Stimulated activated CD4-positive, alpha-beta T cell treated with anti-CD3 and anti-CD28 coated beads, TNF-alpha, amount 100 ng/mL, for 4 hours (primary cell): ENCODE results near the gene WNT11.

Experiments
- DNase-seq, 3 experiments: peaks; one replicate each; pipeline ENCODE4 v3.0.0-alpha.2; 2020; ENCODE audit warnings: low read depth in 3 of 3

WNT11 gene

GRCh38 chr11:76218449-76219178 lies 12.3 kb upstream of the WNT11 start:
- no peak for DNase-seq

DNA sequence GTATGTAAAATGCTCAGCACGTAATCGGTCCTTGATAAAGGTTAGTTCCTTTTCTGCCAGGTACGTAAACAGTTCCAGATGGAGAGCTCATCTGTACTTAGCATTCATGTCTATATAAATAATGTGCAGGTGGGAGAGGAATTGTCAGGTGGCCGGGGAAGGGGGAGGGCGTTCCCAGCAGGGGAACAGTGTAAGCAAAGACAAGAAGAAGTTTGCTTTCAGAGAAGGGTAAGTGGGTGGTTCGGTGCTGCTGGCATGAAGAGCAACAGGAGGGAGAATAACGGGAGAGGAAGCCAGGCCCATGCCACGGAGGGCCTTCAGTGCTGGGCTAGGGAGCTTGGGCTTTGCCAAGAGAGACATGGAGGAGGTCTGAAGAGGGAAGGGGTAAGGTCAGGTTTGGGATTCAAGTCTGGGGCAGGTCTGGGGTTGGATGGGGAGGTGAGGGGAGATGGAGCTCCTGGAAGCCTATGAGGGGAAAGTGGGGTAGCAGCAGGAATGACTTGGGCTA lies 11.4 kb upstream of the WNT11 start:
- no peak for DNase-seq

GRCh38 chr11:76216536-76217325 lies 10.4 kb upstream of the WNT11 start:
- no peak for DNase-seq

DNA sequence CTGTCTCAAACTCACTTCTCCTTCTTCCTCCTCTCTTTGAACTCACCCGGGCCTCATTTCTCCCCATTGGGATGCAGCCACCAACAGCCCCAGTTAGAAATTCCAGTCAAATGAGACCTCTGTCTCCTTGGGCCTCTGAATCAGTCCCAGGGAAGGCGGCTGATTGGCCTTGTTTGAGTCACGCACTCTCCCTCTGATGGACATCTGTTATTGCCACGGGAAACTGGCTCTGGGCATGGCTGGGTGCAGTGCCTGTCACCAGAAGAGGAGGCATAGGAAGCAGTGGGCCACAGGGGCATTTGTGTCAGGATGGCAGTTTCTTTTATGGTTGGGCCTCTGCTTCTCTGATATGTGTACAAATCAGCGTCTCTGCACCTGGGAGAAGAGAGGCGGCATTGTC lies 9.6 kb upstream of the WNT11 start:
- no peak for DNase-seq

- no peak for DNase-seq
Observed at GRCh38 chr11:76214968-76215548, 8.8 kb upstream of the WNT11 start.

DNA sequence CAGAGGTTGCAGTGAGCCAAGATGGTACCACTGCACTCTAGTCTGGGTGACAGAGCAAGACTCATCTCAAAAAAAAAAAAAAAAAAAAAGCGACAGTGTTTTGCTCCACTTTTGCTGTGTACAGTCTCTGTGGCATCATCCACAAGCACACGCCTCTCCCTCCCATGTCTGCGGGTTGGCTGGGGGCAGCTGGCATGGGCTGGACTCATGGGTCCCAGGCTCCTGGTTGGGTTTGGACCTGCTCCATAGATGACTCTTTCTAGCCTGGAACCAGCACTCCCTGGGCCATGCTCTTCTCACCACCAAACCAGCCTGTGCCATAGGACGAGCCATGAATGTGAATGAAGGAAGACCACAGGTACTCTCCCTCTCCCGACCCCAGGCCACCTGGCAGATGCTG lies 7.9 kb upstream of the WNT11 start:
- DNase-seq = no peak

DNA sequence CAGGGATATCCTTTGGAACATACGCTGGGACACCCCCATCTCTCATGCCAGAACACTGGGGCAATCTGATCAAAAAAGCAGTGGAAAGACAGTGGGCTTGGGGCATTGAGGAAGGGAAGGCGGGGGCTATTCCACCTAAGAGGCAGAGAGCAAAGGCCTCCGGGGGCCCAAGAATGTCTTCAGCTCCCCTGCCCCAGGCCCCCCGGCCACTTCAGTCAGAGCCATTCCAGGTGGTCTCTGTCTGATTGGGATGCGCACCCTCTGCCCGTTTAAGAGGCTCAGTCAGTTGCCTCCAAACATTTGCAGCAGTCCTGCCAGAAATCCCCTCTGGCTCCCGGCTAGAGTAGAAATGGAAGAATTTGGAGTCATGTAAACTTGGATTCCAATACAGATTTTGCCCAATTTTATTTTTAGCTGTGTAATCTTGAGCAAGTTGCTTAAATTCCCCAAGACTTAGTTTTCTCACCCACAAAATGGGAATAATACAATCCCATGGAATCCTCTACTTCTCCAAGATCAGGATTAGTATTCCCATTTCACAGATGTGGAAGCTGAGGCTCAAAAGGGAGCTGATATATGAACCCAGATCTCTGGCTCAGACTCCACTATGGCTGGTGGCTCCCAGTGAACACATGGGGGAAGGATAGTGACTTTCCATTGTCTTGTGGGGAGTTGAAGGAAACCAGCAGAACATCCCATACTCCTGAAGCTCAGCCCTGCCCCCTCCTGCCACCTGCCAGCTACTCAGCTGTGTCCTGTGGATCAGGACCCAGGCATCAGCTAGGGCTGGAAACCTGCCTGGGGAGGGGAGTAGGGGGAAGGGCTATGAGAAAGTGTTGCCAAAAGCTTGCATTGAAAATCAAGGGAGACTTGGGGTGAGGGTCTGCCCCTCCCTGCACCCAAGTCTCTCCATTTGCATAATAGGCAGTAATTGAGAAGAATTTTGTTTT lies 6.1 kb upstream of the WNT11 start:
- no peak for DNase-seq

DNA sequence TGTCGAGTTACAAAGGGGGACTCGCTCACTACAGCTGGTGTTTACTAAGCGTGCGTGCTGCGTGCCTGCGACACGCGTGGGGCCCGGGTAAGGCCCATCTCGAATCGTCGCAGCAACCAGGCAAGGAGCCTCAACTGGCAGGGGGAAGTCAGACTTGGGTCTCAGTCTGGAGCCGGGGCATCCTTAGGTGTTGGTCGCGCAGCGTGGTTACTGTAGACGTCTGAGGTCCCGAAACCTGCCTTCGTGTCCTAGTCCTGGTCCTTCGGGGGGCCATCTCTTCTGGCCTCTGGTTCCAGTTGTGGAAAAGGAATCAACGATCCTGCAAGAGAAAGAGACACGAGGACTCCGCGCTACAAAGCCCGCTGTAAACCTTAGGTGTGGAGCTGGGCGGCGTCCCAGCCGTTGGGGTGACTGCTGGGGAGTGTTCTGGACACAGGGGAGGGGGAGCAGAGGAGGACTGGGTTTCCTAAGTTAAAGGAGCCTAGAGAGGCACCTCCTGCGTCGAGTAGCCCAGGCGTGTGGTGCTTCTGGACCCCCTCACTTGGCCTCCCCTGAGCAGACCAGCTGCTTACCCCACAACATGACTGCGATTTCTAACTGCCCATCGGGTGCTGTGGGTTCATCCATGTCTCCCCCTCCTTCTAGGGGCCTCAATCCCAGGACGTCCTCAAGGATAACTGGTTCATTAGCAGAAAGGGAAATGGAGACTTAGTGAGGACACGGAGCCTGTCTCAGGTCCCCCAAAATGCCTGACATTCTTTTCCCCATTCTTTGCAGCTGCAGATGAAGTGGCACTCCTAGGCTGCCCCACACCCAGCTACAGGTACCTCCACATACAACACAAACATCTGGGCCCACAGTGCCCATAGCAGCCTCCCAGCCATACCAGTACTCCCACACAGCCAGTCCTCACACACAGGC lies 4.9 kb upstream of the WNT11 start:
- DNase-seq = no peak

DNA sequence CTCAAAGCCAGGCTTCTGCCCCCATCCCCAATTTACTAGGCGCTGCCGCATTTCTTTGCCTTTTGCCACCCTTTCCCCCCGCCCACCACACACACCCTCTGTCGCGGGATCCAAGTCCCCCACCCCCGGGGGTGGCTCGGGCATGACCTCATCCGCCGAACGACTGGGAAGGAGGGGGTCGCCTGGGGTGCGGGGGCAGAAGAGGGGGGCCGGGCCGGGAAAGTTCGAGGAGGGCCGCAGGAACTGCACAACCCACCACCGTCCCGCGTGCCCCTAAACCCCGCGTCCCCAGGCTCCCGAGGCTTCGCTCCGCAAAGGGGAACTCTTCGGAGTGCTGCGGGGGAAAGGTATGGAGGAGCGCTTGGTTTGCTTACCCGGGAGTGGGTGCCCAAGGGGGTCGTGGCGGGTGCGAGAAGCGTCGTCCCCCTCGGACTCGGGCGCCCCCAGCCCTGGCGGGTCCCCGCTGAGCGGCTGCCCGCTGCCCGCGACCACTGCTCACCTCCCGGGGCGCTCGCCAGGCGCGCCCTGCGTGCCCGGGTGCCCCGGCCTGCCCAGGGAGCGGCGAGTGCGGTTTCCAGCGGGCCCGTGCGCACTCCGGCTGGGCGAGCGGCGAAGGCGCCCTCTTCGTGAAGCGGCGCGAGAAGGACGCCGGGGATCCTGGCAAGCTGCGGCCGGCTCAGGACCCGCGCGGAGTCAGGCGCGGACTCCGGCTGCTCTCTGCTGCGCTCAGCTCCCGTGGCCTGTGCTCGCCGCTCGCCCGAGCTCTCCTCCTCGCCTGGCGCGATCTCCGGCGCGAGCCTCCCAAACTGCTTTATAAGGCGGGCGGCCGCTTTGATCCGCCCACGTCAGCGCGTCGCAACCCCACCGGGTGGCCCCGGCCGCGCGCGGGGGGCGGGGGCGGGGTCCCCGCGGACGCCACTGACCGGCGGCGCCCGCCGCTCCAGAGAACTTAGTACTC lies 4.0 kb upstream of the WNT11 start:
- no peak for DNase-seq

DNA sequence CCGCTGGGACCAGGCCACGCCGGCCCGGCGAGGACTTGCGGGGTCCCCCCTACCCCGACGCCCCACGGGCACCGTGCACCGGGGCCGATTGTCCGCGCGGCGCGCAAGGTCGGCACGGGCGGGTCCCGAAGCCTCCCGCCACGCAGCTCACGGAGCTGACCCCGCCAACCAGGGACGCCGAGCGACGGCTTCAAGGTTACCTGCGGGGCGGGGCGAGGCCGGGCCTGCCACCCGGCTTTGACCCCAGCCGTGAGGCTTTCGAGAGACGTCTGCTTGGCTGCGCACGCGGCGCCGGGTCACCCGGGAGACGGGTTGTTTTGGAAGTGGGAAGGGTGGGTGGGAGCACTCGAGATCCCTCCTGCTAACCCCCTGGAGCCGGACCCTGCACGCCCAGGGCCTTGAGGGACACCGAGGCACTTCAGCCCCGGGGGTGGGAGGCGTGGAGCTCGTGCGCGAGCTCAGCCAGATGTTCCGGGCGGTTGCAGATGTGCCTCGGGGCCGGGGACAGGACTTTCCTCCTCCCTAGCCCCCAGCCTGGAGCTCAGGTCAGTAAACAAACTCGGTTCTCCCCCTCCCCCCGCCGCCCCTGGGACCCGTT lies 3.2 kb upstream of the WNT11 start:
- DNase-seq = no peak

GRCh38 chr11:76208438-76209374 lies 2.4 kb upstream of the WNT11 start:
- peak; percentile 54 to 62 (median 61) for DNase-seq

- peak; percentile 52 to 72 (median 64) for DNase-seq
Observed at GRCh38 chr11:76207642-76208401, 1.5 kb upstream of the WNT11 start.

DNA sequence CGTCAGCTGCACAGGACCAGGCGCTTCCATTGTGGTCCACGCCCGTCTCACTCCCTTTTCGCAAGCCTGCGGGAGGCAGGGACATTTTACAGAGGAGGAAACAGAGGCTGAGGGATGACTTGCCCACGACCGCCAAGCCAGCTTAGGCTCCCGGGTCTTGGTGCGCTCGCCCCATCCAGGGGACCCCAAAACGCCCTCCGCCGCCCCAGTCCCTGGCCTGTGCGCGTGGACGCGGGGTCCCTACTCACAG lies 300 bp downstream of the WNT11 start:
- no peak for DNase-seq

DNA sequence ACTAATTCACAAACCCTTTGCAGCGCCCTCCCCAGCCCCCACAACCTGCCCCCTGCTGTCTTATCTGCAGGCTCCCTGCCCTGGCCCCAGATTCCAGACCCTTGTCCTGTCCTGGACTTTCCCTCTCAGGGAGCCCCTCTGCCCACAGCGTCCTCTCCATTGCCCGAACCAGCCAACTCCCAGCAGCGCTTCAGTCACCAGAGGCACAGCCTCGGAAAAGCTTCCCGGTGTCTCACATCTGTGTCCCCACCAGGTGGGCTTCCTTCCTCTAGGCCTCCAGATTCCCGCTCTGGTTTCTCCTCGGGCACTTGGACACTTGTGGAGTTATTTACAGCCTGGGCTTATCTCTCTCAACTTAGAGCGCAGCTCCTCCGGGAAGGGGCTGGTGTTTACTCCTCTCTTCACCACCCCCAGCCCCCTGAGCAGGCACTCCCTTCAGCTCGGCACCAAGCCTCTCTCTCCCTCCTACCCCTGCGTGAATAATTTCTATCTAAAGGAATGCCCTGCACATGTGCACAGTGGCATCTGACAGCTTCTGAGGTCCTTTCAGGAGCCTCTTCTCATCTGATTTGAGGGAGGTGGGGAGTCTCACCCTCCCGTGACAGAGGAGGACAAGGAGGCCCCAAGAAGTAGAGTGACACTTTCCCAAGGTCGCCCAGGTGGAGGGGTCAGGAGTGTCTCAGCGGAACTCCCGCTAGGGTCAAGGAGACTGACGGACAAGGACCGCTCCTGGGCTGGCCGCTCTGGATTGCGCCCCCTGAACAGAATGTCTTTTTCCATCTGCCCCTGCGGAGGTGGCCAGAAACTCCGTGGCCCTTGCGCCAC lies 838 bp downstream of the WNT11 start:
- DNase-seq = no peak

DNA sequence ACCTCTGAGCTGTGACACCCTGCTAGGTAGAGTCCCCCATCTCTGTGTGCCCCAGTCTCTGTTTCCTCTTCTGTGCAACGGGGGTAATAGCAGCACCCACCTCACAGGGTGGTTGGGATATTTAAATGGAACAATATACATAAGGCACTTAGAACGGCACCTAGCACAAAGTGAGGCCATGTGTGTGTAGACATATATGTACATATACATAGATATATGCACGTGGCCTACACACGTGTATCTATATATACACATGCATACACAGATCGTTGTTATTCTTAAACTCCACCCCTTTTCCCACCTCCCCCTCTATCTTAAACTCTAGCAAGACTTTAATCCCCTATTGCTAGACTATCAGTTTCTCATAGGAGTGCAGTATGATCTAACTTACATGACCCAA lies 2.4 kb downstream of the WNT11 start:
- no peak for DNase-seq

DNA sequence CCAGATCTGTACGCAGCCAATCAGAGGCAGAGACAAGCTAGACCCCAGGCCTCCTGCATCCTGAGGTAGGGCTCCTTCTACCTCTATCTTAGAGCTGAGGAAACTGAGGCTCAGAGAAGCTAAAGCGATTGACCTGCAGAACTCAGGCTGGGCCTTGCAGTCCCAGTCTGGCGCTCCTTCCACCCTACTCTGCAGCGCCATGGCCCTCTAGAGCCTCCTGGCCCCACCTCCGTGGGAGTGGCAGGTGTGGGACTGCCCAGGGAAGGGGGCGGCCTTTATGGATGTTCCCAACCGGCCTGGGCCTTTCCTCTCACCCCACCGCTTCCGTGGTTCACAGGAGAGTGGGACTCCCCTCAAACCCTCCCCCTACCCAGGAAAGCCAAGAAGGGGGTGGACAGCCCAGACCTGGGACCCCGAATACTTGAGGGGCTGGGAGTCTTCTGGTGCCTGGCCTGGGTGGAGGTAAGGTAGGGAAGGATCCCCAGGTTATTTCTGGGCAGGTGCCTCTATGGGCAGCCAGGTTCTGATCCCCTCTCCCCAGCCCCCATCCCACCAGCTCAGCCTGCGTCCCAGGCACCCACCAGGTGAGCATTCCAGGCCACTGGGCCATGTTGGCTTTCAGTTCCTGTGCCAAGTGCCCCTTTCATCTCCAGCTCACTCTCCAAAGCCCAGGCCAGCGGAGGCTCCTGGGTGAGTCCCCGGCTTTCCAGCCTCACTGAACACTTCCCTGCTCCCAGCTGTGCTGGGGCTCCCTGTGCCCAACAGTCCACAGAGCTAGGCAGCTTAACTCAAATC lies 3.0 kb downstream of the WNT11 start:
- DNase-seq = no peak
